Activated T-cell treated with anti-CD3 and anti-CD28 coated beads, Interleukin-2, amount 50 U/mL, for 72 hours (primary cell): ENCODE results near the gene ROCK1. TPM values are rescaled to one million over a fixed set of nuclear protein-coding genes. Genes with fewer than 3 reads are reported as not detected.
"Not testable (repeated sequence)": the region's sequence is repeated elsewhere in the genome, so short reads cannot be mapped to it uniquely, and the experiment has no call there.

Experiments used
- ATAC-seq, 2 donors: fragments of 150-1000 bp; cut with Tn5 transposase; replicated peaks in 1 of 2; 2 replicates each; pipeline ENCODE4 v1.10.0; 2021; ENCODE audit warnings: moderate library complexity in 2 of 2, mild to moderate bottlenecking in 1 of 2
- DNase-seq, 2 donors: peaks; one replicate each; pipeline ENCODE4 v3.0.0; 2021 to 2022; ENCODE audit warnings: mixed read lengths in 1 of 2
- H3K27ac Mint-ChIP-seq: one replicate; pipeline ENCODE4 v1.8.0; 2022; ENCODE audit warnings: mild to moderate bottlenecking, moderate library complexity, mixed read lengths
- H3K27me3 Mint-ChIP-seq: one replicate; pipeline ENCODE4 v1.8.0; 2022; ENCODE audit warnings: low read depth, mixed read lengths
- H3K36me3 Mint-ChIP-seq, 2 donors: one replicate each; pipeline ENCODE4 v1.8.0; 2022; ENCODE audit warnings: mixed read lengths in 2 of 2, mild to moderate bottlenecking in 1 of 2; ENCODE audit not compliant: insufficient read depth in 2 of 2
- H3K4me1 Mint-ChIP-seq: one replicate; pipeline ENCODE4 v1.8.0; 2022; ENCODE audit warnings: low read depth, mixed read lengths
- H3K4me3 Mint-ChIP-seq, 2 donors: one replicate each; pipeline ENCODE4 v1.8.0; 2022; ENCODE audit warnings: mild to moderate bottlenecking in 2 of 2, mixed read lengths in 2 of 2, moderate library complexity in 2 of 2
- H3K9me3 Mint-ChIP-seq, 2 donors: one replicate each; pipeline ENCODE4 v1.8.0; 2022; ENCODE audit warnings: mixed read lengths in 2 of 2
- total RNA-seq, 2 donors: library from RNA; stranded (reverse); gene quantifications; one replicate each; pipeline ENCODE4 v1.2.3, GENCODE V29; 2022

The ROCK1 gene
- 10 to 100 TPM; 62.5 to 67.5 TPM for total RNA-seq

DNA sequence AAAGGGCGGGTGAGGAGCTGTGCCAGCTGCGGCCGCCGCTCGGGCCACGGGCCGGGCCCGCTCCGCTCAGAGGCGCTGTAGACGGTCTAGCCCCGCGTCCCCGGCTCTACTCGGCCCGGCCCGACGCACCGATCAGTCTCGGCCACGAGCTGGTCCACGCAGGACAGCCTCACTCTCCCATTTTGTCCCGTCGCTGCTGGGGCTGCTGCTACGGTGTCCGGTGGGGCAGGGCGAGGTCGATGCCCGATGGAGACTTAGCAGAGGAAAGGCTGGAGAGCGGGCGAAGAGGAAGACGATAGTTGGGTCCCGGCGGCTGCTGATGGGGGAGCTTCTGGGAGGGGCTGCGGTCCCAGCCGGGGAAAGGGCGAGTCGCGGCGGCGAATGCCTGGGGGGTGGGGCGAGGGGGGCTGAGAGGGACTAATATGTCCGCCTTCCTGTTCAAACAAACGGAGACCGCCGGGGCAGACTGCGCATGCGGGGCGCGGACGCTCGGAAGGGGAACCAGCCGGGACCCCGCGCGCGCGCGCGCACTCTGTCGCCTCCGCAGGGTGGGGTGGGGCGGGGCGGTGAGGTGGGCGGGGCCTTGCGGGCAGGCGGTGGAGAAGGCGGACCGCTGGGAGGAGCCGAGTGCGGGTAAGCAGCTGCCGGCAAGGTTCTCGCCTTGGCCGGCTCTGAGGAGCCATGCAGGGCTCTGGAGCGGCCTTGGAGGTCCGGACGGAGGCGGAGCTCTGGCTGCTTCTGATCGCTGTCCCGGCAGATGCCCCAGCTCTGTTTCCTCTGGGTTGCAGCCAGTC, at the start of gene ROCK1:
TSS of gene ROCK1 (minus strand) at position 468 of the 794 bp plus-strand sequence. CDS start 903 bp downstream, outside the sequence.
- Mint-ChIP-seq H3K4me3 (no peak within 1 kb of the TSS), H3K27me3 (no peaks in the 10 kb centered on the region)

GRCh38 chr18:21155443-21155842, 43.8 kb upstream of the ROCK1 start:
- Mint-ChIP-seq H3K27ac (no peak overlapping the region), H3K4me3 (no peak overlapping the region), H3K36me3 (peaks cover 6 to 12% of the 10 kb centered on the region in 2 donors), H3K27me3 (no peaks in the 10 kb centered on the region), H3K9me3 (peaks cover 9 to 10% of the 10 kb centered on the region in 2 donors), H3K4me1 (no peaks in the 10 kb centered on the region)
- ATAC-seq, result no peak
- DNase-seq, result no peak

More for the DNA sequence above, at the start of gene ROCK1:
- Mint-ChIP-seq H3K4me1 (no peaks in the 10 kb centered on the region), H3K27ac (peak within 1 kb of the TSS; percentile 99), H3K36me3 (peaks cover 4 to 7% of the 10 kb centered on the region in 2 donors), H3K9me3 (no peaks in the 10 kb centered on the region)
- DNase-seq (peak; percentile 98 to 99), ATAC-seq (peak; percentile 88)

DNA sequence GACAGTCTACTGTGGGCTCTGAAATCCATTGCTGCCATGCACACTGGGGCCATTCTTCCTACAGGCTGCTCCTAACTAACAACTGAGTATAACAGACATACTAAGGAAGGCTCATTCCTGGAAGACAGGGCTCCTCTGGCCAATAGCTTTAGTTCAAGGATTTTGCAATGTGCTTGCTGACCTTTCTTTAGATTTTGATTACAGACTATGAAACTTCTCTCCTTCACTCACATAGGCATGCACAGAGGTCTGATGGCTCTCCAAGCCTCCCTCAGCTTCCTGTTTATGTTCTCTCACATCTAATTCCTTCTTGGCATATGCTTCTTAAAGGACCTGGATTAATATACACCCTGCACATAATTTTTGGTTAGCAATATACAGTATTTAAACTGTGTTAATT, 34.4 kb upstream of the ROCK1 start:
- Mint-ChIP-seq H3K27me3 (no peaks in the 10 kb centered on the region), H3K4me3 (no peak overlapping the region), H3K36me3 (no peaks in the 10 kb centered on the region), H3K9me3 (no peaks in the 10 kb centered on the region), H3K4me1 (no peaks in the 10 kb centered on the region), H3K27ac (no peak overlapping the region)
- no peak for DNase-seq
- ATAC-seq, result no peak

- DNase-seq (no peak), ATAC-seq (no peak)
- Mint-ChIP-seq H3K27me3 (no peaks in the 10 kb centered on the region), H3K27ac (no peak overlapping the region), H3K36me3 (no peaks in the 10 kb centered on the region), H3K4me1 (no peaks in the 10 kb centered on the region), H3K9me3 (no peaks in the 10 kb centered on the region), H3K4me3 (no peak overlapping the region)
These were observed 33.8 kb upstream of the ROCK1 start for GRCh38 chr18:21145371-21145770.

GRCh38 chr18:21141668-21142422, 30.2 kb upstream of the ROCK1 start:
- DNase-seq (no peak), ATAC-seq (no peak)
- no peaks in the 10 kb centered on the region for H3K36me3 Mint-ChIP-seq
- H3K4me3 Mint-ChIP-seq, result no peak overlapping the region
- no peak overlapping the region for H3K27ac Mint-ChIP-seq
- no peaks in the 10 kb centered on the region for H3K9me3 Mint-ChIP-seq
- H3K4me1 Mint-ChIP-seq, result no peaks in the 10 kb centered on the region
- no peaks in the 10 kb centered on the region for H3K27me3 Mint-ChIP-seq

DNA sequence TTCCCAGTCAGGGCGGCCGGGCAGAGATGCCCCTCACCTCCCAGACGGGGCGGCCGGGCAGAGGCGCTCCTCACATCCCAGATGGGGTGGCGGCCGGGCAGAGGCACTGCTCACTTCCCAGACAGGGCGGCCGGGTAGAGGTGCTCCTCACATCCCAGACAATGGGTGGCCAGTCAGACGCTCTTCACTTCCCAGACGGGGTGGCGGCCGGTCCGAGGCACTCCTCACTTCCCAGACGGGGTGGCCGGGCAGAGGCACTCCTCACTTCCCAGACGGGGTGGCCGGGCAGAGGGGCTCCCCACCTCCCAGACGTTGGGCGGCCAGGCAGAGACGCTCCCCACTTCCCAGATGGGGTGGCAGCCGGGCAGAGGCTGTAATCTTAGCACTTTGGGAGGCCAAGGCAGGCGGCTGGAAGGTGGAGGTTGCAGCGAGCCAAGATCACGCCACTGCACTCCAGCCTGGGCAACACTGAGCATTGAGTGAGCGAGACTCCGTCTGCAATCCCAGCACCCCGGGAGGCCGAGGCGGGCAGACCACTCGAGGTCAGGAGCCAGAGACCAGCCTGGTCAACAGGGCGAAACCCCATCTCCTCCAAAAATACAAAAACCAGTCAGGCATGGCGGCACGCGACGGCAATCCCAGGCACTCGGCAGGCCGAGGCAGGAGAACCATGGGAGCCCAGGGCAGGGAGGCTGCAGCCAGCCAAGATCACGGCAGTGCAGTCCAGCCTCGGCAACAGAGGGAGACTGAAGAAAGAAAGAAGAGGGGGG, 26.3 kb upstream of the ROCK1 start:
- DNase-seq, H3K4me1 Mint-ChIP-seq, H3K27me3 Mint-ChIP-seq, ATAC-seq, H3K36me3 Mint-ChIP-seq, H3K27ac Mint-ChIP-seq, H3K4me3 Mint-ChIP-seq, H3K9me3 Mint-ChIP-seq: not testable (repeated sequence)

- Mint-ChIP-seq H3K4me3 (no peak overlapping the region), H3K27me3 (no peaks in the 10 kb centered on the region), H3K36me3 (no peaks in the 10 kb centered on the region), H3K9me3 (no peaks in the 10 kb centered on the region), H3K27ac (no peak overlapping the region), H3K4me1 (no peaks in the 10 kb centered on the region)
- ATAC-seq (peak; percentile 30 to 44), DNase-seq (peak in 1 of 2 donors; percentile 7)
These were observed 23.3 kb upstream of the ROCK1 start for GRCh38 chr18:21134895-21135294.

GRCh38 chr18:21132398-21132918, 20.8 kb upstream of the ROCK1 start:
- Mint-ChIP-seq H3K4me1 (no peaks in the 10 kb centered on the region), H3K27me3 (no peaks in the 10 kb centered on the region), H3K36me3 (no peaks in the 10 kb centered on the region), H3K9me3 (no peaks in the 10 kb centered on the region), H3K4me3 (no peak overlapping the region), H3K27ac (no peak overlapping the region)
- DNase-seq (no peak), ATAC-seq (no peak)

DNA sequence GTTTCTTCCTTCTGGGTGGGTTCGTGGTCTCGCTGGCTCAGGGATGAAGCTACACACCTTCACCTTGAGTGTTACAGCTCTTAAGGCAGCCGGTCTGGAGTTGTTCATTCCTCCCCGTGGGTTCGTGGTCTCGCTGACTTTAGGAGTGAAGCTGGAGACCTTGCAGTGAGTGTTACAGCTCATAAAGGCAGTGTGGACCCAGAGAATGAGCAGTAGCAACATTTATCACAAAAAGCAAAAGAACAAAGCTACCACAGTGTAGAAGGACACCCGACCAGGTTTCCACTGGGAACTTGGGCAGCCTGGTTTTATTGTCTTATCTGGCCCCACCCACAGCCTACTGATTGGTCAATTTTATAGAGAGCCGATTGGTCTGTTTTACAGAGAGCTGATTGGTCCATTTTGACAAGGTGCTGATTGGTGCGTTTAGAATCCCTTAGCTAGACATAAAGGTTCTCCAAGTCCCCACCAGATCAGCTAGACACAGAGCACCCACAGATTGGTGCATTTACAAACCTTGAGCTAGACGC, 20.1 kb upstream of the ROCK1 start:
- Mint-ChIP-seq H3K9me3 (no peaks in the 10 kb centered on the region), H3K27me3 (no peaks in the 10 kb centered on the region), H3K4me1 (no peaks in the 10 kb centered on the region), H3K36me3 (no peaks in the 10 kb centered on the region), H3K4me3 (no peak overlapping the region), H3K27ac (no peak overlapping the region)
- DNase-seq (no peak), ATAC-seq (no peak)

GRCh38 chr18:21129566-21130216, 18.1 kb upstream of the ROCK1 start:
- Mint-ChIP-seq H3K9me3 (no peaks in the 10 kb centered on the region), H3K4me3 (no peak overlapping the region), H3K27me3 (no peaks in the 10 kb centered on the region), H3K4me1 (no peaks in the 10 kb centered on the region), H3K27ac (no peak overlapping the region), H3K36me3 (no peaks in the 10 kb centered on the region)
- ATAC-seq, result no peak
- no peak for DNase-seq

DNA sequence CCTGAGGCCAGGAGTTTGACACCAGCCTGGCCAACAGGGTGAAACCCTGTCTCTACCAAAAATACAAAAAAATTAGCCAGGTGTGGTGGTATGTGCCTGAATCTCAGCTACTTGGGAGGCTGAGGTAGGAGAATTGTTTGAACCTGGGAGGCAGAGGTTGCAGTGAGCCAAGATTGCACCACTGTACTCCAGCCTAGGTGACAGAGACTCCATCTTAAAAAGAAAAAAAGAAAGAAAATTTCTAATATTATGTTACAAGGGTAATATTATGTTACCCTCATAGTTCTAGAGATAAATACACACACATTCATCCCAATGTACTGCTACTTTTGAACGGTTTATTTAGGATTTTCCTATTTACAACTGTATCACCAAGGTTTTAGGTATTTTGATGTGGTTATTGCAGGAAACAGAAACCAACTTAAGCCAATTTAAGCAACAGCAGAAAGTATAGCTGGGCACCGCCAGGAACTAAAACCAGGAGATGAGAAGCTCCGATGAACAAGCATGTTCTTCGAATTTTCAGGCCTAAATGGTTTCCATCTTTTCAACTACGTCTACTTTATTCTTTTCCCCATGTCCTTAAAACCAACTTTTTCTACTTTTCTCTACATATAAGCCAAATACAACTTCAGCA, 11.8 kb upstream of the ROCK1 start:
- no peak for ATAC-seq

DNA sequence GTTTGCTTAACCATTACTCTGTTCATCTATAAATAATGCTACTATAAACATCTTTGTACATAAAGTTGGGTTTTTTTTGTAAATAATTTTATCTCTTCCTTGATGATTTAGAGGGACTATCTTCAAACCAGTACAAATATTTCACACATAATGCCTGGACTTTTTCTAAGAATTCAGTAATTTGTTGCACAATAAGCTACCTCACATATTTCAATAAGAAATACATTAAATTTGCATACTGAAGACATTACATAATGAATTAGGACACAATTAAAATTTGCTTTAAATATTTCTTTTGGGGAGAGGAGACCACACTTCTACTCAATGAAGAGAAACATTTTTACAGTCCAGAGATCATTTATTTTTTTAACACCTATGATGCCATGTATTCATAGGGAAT, 7.2 kb upstream of the ROCK1 start:
- no peaks in the 10 kb centered on the region for H3K36me3 Mint-ChIP-seq
- DNase-seq (no peak), ATAC-seq (no peak)
- no peak overlapping the region for H3K4me3 Mint-ChIP-seq
- H3K27ac Mint-ChIP-seq, result no peak overlapping the region
- no peaks in the 10 kb centered on the region for H3K27me3 Mint-ChIP-seq
- peaks cover 4% of the 10 kb centered on the region for H3K4me1 Mint-ChIP-seq
- no peaks in the 10 kb centered on the region for H3K9me3 Mint-ChIP-seq

More for the DNA sequence above, 11.8 kb upstream of the ROCK1 start:
- no peaks in the 10 kb centered on the region for H3K36me3 Mint-ChIP-seq
- H3K27me3 Mint-ChIP-seq, result no peaks in the 10 kb centered on the region
- H3K4me3 Mint-ChIP-seq, result peak overlapping the region in 1 of 2 donors; percentile 38
- no peaks in the 10 kb centered on the region for H3K9me3 Mint-ChIP-seq
- no peak overlapping the region for H3K27ac Mint-ChIP-seq
- no peak for DNase-seq
- H3K4me1 Mint-ChIP-seq, result peaks cover 6% of the 10 kb centered on the region
